GM18861 (cell line): ENCODE measurements around the gene PPP1R3G.
"Not testable (repeated sequence)": the region's sequence is repeated elsewhere in the genome, so short reads cannot be mapped to it uniquely, and the experiment has no call there.

ENCODE experiments used
- ATAC-seq: cut with Tn5 transposase; IDR thresholded peaks from one replicate; pipeline ENCODE4 v1.9.1; 2021; ENCODE audit not compliant: unreplicated experiment

PPP1R3G gene

GRCh38 chr6:5084781-5085647 lies at the start of gene PPP1R3G:
Gene PPP1R3G, plus strand, starts transcription at chr6:5085341. Its CDS starts 145 bp downstream, at chr6:5085486.
- ATAC-seq = no peak

- no peak for ATAC-seq
Measured at GRCh38 chr6:5036269-5036668, 48.9 kb upstream of the PPP1R3G start.

GRCh38 chr6:5041955-5042354 lies 43.2 kb upstream of the PPP1R3G start:
- no peak for ATAC-seq

- no peak for ATAC-seq
Measured at GRCh38 chr6:5042436-5042835, 42.7 kb upstream of the PPP1R3G start.

- ATAC-seq = no peak
Measured at GRCh38 chr6:5044866-5045265, 40.3 kb upstream of the PPP1R3G start.

GRCh38 chr6:5045416-5045815 lies 39.7 kb upstream of the PPP1R3G start:
- no peak for ATAC-seq

GRCh38 chr6:5046430-5046829 lies 38.7 kb upstream of the PPP1R3G start:
- no peak for ATAC-seq

GRCh38 chr6:5050009-5050408 lies 35.1 kb upstream of the PPP1R3G start:
- no peak for ATAC-seq

- ATAC-seq = no peak
Measured at GRCh38 chr6:5051394-5051793, 33.7 kb upstream of the PPP1R3G start.

GRCh38 chr6:5053038-5053437 lies 32.1 kb upstream of the PPP1R3G start:
- no peak for ATAC-seq

- ATAC-seq = no peak
Measured at GRCh38 chr6:5053864-5054244, 31.3 kb upstream of the PPP1R3G start.

GRCh38 chr6:5054245-5054873 lies 30.8 kb upstream of the PPP1R3G start:
- no peak for ATAC-seq

- no peak for ATAC-seq
Measured at GRCh38 chr6:5055118-5055517, 30.0 kb upstream of the PPP1R3G start.

- no peak for ATAC-seq
Measured at GRCh38 chr6:5058254-5058653, 26.9 kb upstream of the PPP1R3G start.

- ATAC-seq = no peak
Measured at GRCh38 chr6:5059036-5059896, 25.9 kb upstream of the PPP1R3G start.

- ATAC-seq = not testable (repeated sequence)
Measured at GRCh38 chr6:5060439-5060838, 24.7 kb upstream of the PPP1R3G start.

- ATAC-seq = no peak
Measured at GRCh38 chr6:5061152-5061551, 24.0 kb upstream of the PPP1R3G start.

- ATAC-seq = no peak
Measured at GRCh38 chr6:5063617-5064016, 21.5 kb upstream of the PPP1R3G start.

- no peak for ATAC-seq
Measured at GRCh38 chr6:5066456-5067093, 18.6 kb upstream of the PPP1R3G start.

- no peak for ATAC-seq
Measured at GRCh38 chr6:5067305-5067704, 17.8 kb upstream of the PPP1R3G start.

- no peak for ATAC-seq
Measured at GRCh38 chr6:5068153-5068751, 16.9 kb upstream of the PPP1R3G start.
